Endothelial cell of umbilical vein (primary cell): Measurements from ENCODE around the gene ZSCAN5A. TPM values are rescaled to one million over a fixed set of nuclear protein-coding genes. Genes with fewer than 3 reads are reported as not detected.

ENCODE experiments used
- BruUV-seq: library from RNA; stranded (reverse); fragments of 400-500 nt; replicated peaks from 2 replicates; lab custom pipeline; 2021; lab: Mats Ljungman, UMichigan
- CTCF ChIA-PET: fragments of 300-600, 350-600 bp; sonication (Branson Sonifier 250); formaldehyde crosslinking; loops from one replicate; lab custom pipeline; 2021; ENCODE audit warnings: antibody characterized with exemption, inconsistent platforms; lab: Charles Lee
- POLR2A ChIA-PET: fragments of 300-600, 350-600 bp; sonication (Branson Sonifier 250); formaldehyde crosslinking; loops from one replicate; lab custom pipeline; 2021; ENCODE audit warnings: antibody characterized with exemption, inconsistent platforms; lab: Charles Lee
- DNase-seq: peaks from one replicate; pipeline ENCODE4 v3.0.0-alpha.2; 2011; ENCODE audit warnings: low read depth, low spot score
- FAIRE-seq: peaks from 2 replicates; lab custom pipeline; 2011; peaks lifted over from hg19 to GRCh38; lab: Jason Lieb, UNC
- H2AFZ ChIP-seq: 2 replicates; pipeline ENCODE4 v1.6.0; 2012; ENCODE audit warnings: low read depth, low read length, control low read depth, inconsistent platforms
- H3K27ac ChIP-seq: 2 replicates; pipeline ENCODE4 v1.5.1; 2011; ENCODE audit warnings: low read depth, mild to moderate bottlenecking, control low read depth, low read length, moderate library complexity; ENCODE audit not compliant: insufficient read depth
- H3K27me3 ChIP-seq, 2 experiments: 2 replicates each; pipeline versions ENCODE4 v1.6.0 to v1.6.1; 2011; ENCODE audit warnings: low read length in 2 of 2, mixed read lengths in 1 of 2; ENCODE audit not compliant: control insufficient read depth in 2 of 2, insufficient read depth in 2 of 2
- H3K36me3 ChIP-seq, 2 experiments: 2 replicates in 1 of 2; 3 replicates in 1 of 2; pipeline ENCODE4 v1.5.1; 2011; ENCODE audit warnings: low read length in 2 of 2, mild to moderate bottlenecking in 1 of 2, moderate library complexity in 1 of 2; ENCODE audit not compliant: control insufficient read depth in 2 of 2, insufficient read depth in 2 of 2; ENCODE audit errors: extremely low read depth in 1 of 2
- H3K4me1 ChIP-seq: 3 replicates; pipeline ENCODE4 v1.5.1; 2011; ENCODE audit warnings: mild to moderate bottlenecking, low read length; ENCODE audit not compliant: control insufficient read depth, insufficient read depth; ENCODE audit errors: extremely low read depth
- H3K4me2 ChIP-seq: 2 replicates; pipeline ENCODE4 v1.6.1; 2011; ENCODE audit warnings: low read length, control low read depth, mixed read lengths; ENCODE audit not compliant: insufficient read depth
- H3K4me3 ChIP-seq, 3 experiments: fragments of 200-600 bp in 1 of 3; sonication (generic), shearing (Covaris generic) in 1 of 3; replicated peaks in 1 of 3; 2 replicates each; pipeline ENCODE4 v1.5.1; 2011 to 2016; ENCODE audit warnings: control low read depth in 3 of 3, low read length in 3 of 3, mild to moderate bottlenecking in 2 of 3, inconsistent platforms in 1 of 3, low read depth in 1 of 3, moderate library complexity in 1 of 3; ENCODE audit not compliant: insufficient read depth in 1 of 3
- H3K79me2 ChIP-seq: 2 replicates; pipeline ENCODE4 v1.6.0; 2012; ENCODE audit warnings: low read length, inconsistent platforms; ENCODE audit not compliant: control insufficient read depth, insufficient read depth
- H3K9ac ChIP-seq: replicated peaks from 2 replicates; pipeline ENCODE3; 2011; ENCODE audit warnings: low read length, control low read depth; ENCODE audit not compliant: insufficient read depth; ENCODE audit errors: extremely low read depth
- H3K9me1 ChIP-seq: replicated peaks from 3 replicates; pipeline ENCODE4 v1.6.0; 2011; ENCODE audit warnings: mild to moderate bottlenecking, low read length; ENCODE audit not compliant: control insufficient read depth, insufficient read depth; ENCODE audit errors: extremely low read depth
- H3K9me3 ChIP-seq: replicated peaks from 2 replicates; pipeline ENCODE4 v1.5.1; 2012; ENCODE audit warnings: low read length, inconsistent platforms; ENCODE audit not compliant: control insufficient read depth, insufficient read depth
- H4K20me1 ChIP-seq: replicated peaks from 2 replicates; pipeline ENCODE3; 2011; ENCODE audit warnings: mild to moderate bottlenecking, low read length; ENCODE audit not compliant: control insufficient read depth, insufficient read depth; ENCODE audit errors: extremely low read depth
- EZH2 ChIP-seq: IDR thresholded peaks from 2 replicates; pipeline ENCODE4 v1.6.1; 2012; ENCODE audit warnings: borderline replicate concordance, low read depth, mild to moderate bottlenecking, moderate library complexity, low read length, inconsistent platforms; ENCODE audit not compliant: severe bottlenecking
- FOS ChIP-seq: IDR thresholded peaks from 2 replicates; pipeline ENCODE4 v1.6.1; 2011; ENCODE audit warnings: mild to moderate bottlenecking, low read length, moderate library complexity, borderline replicate concordance; ENCODE audit not compliant: insufficient read depth
- GATA2 ChIP-seq: IDR thresholded peaks from 2 replicates; pipeline ENCODE4 v1.7.0; 2011; ENCODE audit warnings: low read depth, mild to moderate bottlenecking, moderate library complexity, mixed read lengths, low read length; ENCODE audit not compliant: insufficient read length, insufficient read depth
- JUN ChIP-seq: IDR thresholded peaks from 2 replicates; pipeline ENCODE4 v1.6.1; 2011; ENCODE audit warnings: borderline replicate concordance, low read depth; ENCODE audit not compliant: insufficient read length, insufficient read depth
- MYC ChIP-seq: IDR thresholded peaks from one replicate; pipeline ENCODE4 v1.6.1; 2011; ENCODE audit warnings: mild to moderate bottlenecking, low read depth, low read length
- POLR2A ChIP-seq: IDR thresholded peaks from 2 replicates; pipeline ENCODE4 v1.6.1; 2012; ENCODE audit warnings: low read depth, mild to moderate bottlenecking, control low read depth, low read length
- POLR2AphosphoS5 ChIP-seq: IDR thresholded peaks from 2 replicates; pipeline ENCODE4 v1.6.1; 2012; ENCODE audit warnings: low read depth, mild to moderate bottlenecking, control low read depth, low read length, moderate library complexity; ENCODE audit not compliant: insufficient read depth
- dilution Hi-C: fragments of 300-500 bp; cut with MboI; formaldehyde crosslinking; loops from one replicate; pipeline ENCODE4 v1.15.0; 2019; ENCODE audit warnings: low sequenced_read_pairs; ENCODE audit not compliant: extremely low pct_ligation_motif_present
- intact Hi-C: fragments of 100-400 bp; cut with micrococcal nuclease; formaldehyde crosslinking; loops from one replicate; pipeline ENCODE4 v1.10.0; 2022
- polyA plus RNA-seq, 4 experiments: library from polyadenylated mRNA; depleted of rRNA in 3 of 4; stranded (reverse) in 3 of 4; unstranded in 1 of 4; fragments of >200 nt; gene quantifications; 2 replicates each; pipeline versions ENCODE4 v1.2.1 to v1.2.3, GENCODE V29; 2011 to 2012; ENCODE audit warnings: missing spikeins in 1 of 4
- total RNA-seq: library from RNA; stranded (reverse); gene quantifications from 2 replicates; pipeline ENCODE4 v1.2.3, GENCODE V29; 2021
- TF ChIP-seq, protein P1 (sequence below): IDR thresholded peaks from 2 replicates; pipeline ENCODE4 v1.6.1; 2011; ENCODE audit not compliant: insufficient read depth, insufficient read length
- TF ChIP-seq, protein P2 (sequence below), 2 donors: IDR thresholded peaks; 1 replicate in 1 of 2; 2 replicates in 1 of 2; pipeline ENCODE4 v1.5.1; 2011; ENCODE audit warnings: low read length in 2 of 2, mild to moderate bottlenecking in 2 of 2, moderate library complexity in 2 of 2, control low read depth in 1 of 2, inconsistent platforms in 1 of 2, low read depth in 1 of 2; ENCODE audit not compliant: insufficient read depth in 1 of 2; ENCODE audit errors: extremely low read depth in 1 of 2

The ZSCAN5A gene
- total and polyA plus RNA-seq, 2 donors (not counting 3 experiments of a cell fraction or from before 2014, with no cell fraction given) = 5.1 to 12.2 TPM

DNA sequence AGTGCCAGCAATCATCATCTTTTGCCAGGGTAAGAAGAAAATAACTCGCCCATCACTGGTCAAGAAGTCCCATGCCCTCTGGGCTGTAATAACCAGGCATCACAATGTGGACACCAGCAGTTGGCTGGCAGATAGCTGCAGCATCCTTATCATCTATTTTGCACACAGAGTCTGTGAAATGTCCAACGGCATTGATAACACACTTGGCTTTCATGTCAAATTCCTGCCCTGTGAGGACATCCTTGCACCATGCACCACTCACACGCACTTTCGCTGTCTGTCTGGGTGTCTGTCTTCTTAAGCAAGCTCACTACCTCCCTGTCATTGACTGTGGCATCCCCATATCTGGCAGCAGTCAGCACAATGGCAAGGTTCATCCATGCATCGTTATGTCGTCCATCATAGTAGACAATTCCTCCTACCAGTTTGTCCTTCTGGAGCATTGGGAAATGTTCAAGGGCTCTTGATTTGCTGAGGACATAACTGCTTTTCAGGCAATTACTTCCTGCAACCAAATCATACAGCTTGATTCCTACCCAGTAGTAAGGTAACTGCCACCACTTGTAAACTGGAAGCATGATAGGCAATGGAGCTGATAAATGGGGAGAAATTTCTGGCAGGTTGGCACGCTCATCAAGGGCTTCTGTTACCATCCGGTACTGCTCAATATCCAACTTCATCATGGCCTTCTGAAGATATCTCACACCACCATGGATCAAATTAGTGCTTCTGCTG is 6.8 kb upstream of the ZSCAN5A start:
- no peaks in the 10 kb centered on the region for H4K20me1 ChIP-seq
- no peaks in the 10 kb centered on the region for H3K9me1 ChIP-seq
- no peak overlapping the region for H3K4me2 ChIP-seq
- ChIA-PET POLR2A (no interaction called here), CTCF (interaction anchor here (0.9 to 2.2 kb wide), 3 partner anchors 12 to 68 kb away, joined by 3 to 12 read pairs (median 4); no protein-coding TSS in a partner anchor)
- no peak overlapping the region for H3K9ac ChIP-seq
- H3K9me3 ChIP-seq = no peaks in the 10 kb centered on the region
- H3K79me2 ChIP-seq = no peaks in the 10 kb centered on the region
- intact Hi-C loops = no loop called here
- no peak for TF ChIP-seq MYC
- TF ChIP-seq, protein P1, sequence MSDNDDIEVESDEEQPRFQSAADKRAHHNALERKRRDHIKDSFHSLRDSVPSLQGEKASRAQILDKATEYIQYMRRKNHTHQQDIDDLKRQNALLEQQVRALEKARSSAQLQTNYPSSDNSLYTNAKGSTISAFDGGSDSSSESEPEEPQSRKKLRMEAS = no peak
- no peak for TF ChIP-seq GATA2
- TF ChIP-seq POLR2A = no peak
- TF ChIP-seq POLR2AphosphoS5 = no peak
- TF ChIP-seq FOS = no peak
- TF ChIP-seq EZH2 = no peak
- no peak for TF ChIP-seq JUN
- TF ChIP-seq, protein P2, sequence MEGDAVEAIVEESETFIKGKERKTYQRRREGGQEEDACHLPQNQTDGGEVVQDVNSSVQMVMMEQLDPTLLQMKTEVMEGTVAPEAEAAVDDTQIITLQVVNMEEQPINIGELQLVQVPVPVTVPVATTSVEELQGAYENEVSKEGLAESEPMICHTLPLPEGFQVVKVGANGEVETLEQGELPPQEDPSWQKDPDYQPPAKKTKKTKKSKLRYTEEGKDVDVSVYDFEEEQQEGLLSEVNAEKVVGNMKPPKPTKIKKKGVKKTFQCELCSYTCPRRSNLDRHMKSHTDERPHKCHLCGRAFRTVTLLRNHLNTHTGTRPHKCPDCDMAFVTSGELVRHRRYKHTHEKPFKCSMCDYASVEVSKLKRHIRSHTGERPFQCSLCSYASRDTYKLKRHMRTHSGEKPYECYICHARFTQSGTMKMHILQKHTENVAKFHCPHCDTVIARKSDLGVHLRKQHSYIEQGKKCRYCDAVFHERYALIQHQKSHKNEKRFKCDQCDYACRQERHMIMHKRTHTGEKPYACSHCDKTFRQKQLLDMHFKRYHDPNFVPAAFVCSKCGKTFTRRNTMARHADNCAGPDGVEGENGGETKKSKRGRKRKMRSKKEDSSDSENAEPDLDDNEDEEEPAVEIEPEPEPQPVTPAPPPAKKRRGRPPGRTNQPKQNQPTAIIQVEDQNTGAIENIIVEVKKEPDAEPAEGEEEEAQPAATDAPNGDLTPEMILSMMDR (IDR thresholded peaks at IDR 0.05; ENCODE audit: extremely low read depth in 1 of 2, insufficient read depth in 1 of 2, low read depth in 1 of 2, low read length in 2 of 2) = no peak
- no TSS peak for BruUV-seq
- no peak overlapping the region for H3K27ac ChIP-seq
- no peaks in the 10 kb centered on the region for H3K36me3 ChIP-seq
- no peak for DNase-seq
- no peak for FAIRE-seq
- H3K4me1 ChIP-seq = no peaks in the 10 kb centered on the region
- no peaks in the 10 kb centered on the region for H3K27me3 ChIP-seq
- H2AFZ ChIP-seq = no peak overlapping the region
- H3K4me3 ChIP-seq = no peak overlapping the region
- dilution Hi-C loops = no loop called here
